Lower leg skin (tissue), 4 donors: ENCODE measurements around the gene ZFAND5. TPM values are rescaled to one million over a fixed set of nuclear protein-coding genes. Genes with fewer than 3 reads are reported as not detected.

Source experiments
- DNase-seq, 2 donors: peaks; one replicate each; pipeline ENCODE4 v3.0.0-alpha.2; 2019; ENCODE audit warnings: low spot score in 2 of 2
- H3K4me3 ChIP-seq: fragments of 200-600 bp; sonication (generic); 2 replicates; pipeline ENCODE4 v1.5.1; 2017; ENCODE audit warnings: mild to moderate bottlenecking, low read depth; ENCODE audit not compliant: poor library complexity, severe bottlenecking
- CTCF ChIP-seq, 3 donors: fragments of 450-650 bp; IDR thresholded peaks; one replicate each; pipeline ENCODE4 v1.5.1; 2016; ENCODE audit warnings: antibody characterized with exemption in 3 of 3, mild to moderate bottlenecking in 3 of 3, moderate library complexity in 2 of 3
- POLR2A ChIP-seq, 2 donors: fragments of 450-650 bp; IDR thresholded peaks; one replicate each; pipeline ENCODE4 v1.6.1; 2016 to 2017; ENCODE audit warnings: antibody characterized with exemption in 2 of 2, mild to moderate bottlenecking in 1 of 2, moderate library complexity in 1 of 2
- WGBS, 2 donors: methylation state at CpG; one replicate each; pipeline ENCODE4 v1.1.5; 2018; 5-methylcytosine and 5-hydroxymethylcytosine counted together
- intact Hi-C: fragments of 100-400 bp; cut with DNase I; formaldehyde crosslinking; loops from one replicate; pipeline ENCODE4 v1.15.0; 2023; ENCODE audit warnings: low total_unique reads
- total RNA-seq, 4 donors: library from RNA; depleted of rRNA; stranded (reverse); fragments of >200 nt; gene quantifications; one replicate each; pipeline ENCODE4 v1.1.0, GENCODE V29; 2016

ZFAND5 gene
- total RNA-seq, 4 donors from 2014 or later = 99.6 to 305 (median 127) TPM

GRCh38 chr9:72353455-72354116, 11.4 kb downstream of the ZFAND5 start:
- WGBS, 2 donors = 91 to 94% methylated on average over 4 of the region's 4 CpGs
- H3K4me3 ChIP-seq = no peak overlapping the region
- no peak for DNase-seq
- intact Hi-C loops = no loop called here
- TF ChIP-seq POLR2A (IDR thresholded peaks at IDR 0.05) (no peak), CTCF (IDR thresholded peaks at IDR 0.05) (no peak)

DNA sequence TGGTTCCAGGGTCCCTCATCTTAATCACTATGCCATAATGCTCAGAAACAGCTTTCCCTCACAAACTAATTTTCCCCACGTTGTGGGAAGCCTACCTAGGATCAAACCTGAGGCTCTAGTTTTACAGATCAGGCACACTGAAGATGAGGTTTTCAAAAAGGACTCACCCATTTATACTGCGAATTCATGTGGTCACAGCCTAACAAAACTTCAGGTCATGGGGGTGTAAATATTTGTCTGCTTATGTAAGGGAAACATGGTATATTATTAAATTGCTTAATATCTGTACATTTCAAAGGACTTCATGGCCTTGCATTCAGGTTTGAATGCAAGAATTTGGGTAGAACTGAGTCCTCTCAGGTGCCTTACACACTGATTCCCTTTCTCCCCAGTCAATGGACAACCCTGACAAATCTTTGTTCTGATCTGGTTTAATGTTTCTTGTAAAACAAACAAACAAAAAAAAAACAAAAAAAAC, 12.1 kb downstream of the ZFAND5 start:
- DNase-seq = no peak
- TF ChIP-seq POLR2A (IDR thresholded peaks at IDR 0.05) (no peak), CTCF (IDR thresholded peaks at IDR 0.05) (no peak)
- no peak overlapping the region for H3K4me3 ChIP-seq
- 64 to 77% methylated on average over 2 of the region's 2 CpGs for WGBS, 2 donors
- intact Hi-C loops = no loop called here

GRCh38 chr9:72351538-72352453, 13.2 kb downstream of the ZFAND5 start:
- WGBS, 2 donors = 92% methylated on average over 15 of the region's 15 CpGs
- H3K4me3 ChIP-seq = no peak overlapping the region
- TF ChIP-seq CTCF (IDR thresholded peaks at IDR 0.05) (no peak), POLR2A (IDR thresholded peaks at IDR 0.05) (no peak)
- no peak for DNase-seq
- intact Hi-C loops = no loop called here

DNA sequence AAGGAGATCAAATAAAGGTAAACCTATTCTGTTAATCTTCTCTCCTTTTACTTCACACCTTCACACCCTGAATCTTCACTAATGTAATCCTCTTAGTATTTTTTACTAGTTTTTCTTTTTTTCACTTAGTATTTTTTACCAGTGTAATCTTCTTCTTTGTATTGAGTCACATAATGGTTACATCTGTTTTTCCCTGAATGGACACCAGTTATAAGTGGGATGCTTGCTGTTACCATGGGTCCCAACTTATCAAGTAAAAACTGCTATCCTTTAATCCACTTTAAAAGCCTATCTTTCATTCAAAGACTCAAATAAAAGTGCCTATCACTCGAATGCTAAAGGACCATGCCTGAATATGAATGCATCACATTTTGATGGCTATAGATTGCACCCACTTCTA, 15.1 kb downstream of the ZFAND5 start:
- intact Hi-C loops = no loop called here
- WGBS, 2 donors = 46 to 64% methylated on average over 1 of the region's 1 CpG

DNA sequence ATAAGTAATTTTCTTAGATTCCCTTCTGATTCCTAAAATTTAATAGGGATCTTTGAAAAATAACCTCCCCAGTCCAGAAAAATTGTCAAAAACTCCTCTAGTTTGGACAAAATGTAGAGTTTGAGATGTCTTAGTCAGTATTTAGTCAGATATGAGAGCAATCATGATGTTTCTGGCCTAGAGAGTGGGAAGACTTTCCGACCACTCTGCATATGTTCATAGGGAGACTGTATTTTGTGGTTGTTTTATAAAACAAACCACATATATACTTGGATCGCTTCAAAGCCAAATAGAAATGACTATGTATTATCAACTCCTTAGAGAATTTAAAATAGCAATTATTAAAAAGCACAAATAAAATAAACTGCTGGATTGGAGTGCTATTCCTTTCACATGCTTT, 15.8 kb downstream of the ZFAND5 start:
- no peak overlapping the region for H3K4me3 ChIP-seq
- intact Hi-C loops = no loop called here
- DNase-seq = no peak
- no peak for TF ChIP-seq CTCF (IDR thresholded peaks at IDR 0.05)
- no peak for TF ChIP-seq POLR2A (IDR thresholded peaks at IDR 0.05)
- WGBS, 2 donors = 79 to 86% methylated on average over 2 of the region's 2 CpGs

More for the DNA sequence above, 15.1 kb downstream of the ZFAND5 start:
- H3K4me3 ChIP-seq = no peak overlapping the region
- no peak for DNase-seq
- TF ChIP-seq POLR2A (IDR thresholded peaks at IDR 0.05) (no peak), CTCF (IDR thresholded peaks at IDR 0.05) (no peak)
